ENCODE measurements around the gene LIN28B.

Gene LIN28B

DNA sequence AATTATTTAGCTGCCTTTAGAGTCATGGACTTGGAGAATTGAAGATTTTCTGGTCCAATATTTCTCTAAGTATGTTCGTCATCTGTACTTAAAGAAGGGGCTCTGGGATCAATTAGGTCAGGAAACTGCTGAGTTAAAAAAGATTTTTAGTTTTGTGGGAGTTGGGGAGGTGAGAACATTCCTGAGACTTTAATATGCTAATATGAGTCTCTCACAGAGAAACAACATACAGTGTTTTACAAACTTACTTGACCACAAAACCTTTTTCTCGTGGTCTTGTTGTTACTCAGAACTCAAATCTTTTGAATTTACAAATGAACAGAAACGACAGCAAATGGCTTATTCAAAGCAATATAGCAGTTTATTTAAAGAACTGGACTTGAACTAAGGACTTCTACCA is 67.9 kb downstream of the LIN28B start:
- H3K9me3 ChIP-seq (ENCODE audit: severe bottlenecking) = no peaks in the 10 kb centered on the region

DNA sequence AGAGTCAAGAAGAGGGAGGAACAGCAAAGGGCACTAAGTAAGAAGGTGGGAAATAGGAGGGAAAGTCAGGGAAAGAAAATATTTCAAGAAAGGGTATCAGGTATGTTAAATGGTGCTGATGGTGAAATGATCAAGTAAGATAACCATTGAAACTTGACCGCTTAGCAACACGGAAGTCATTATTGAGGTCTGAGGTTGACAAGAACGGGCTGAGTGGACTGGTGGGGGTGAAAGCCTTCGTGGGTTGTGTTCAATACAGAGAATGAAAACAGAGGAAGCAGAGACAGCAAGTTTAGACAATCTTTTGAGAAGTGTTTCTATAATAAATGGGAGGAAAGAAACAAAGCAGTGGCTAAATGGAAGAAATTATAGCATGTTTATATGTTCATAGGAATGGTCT is 72.0 kb downstream of the LIN28B start:
- H3K4me1 ChIP-seq (ENCODE audit: insufficient read depth, poor library complexity, severe bottlenecking) = no peaks in the 10 kb centered on the region
- no peak for ATAC-seq (ENCODE audit: low read depth)

More for the DNA sequence above, 67.9 kb downstream of the LIN28B start:
- H3K4me3 ChIP-seq (ENCODE audit: severe bottlenecking) = no peak overlapping the region
- no peak overlapping the region for H3K27ac ChIP-seq (ENCODE audit: poor library complexity, severe bottlenecking)
- H3K36me3 ChIP-seq (ENCODE audit: low read depth) = no peaks in the 10 kb centered on the region
- TF ChIP-seq, protein P1, sequence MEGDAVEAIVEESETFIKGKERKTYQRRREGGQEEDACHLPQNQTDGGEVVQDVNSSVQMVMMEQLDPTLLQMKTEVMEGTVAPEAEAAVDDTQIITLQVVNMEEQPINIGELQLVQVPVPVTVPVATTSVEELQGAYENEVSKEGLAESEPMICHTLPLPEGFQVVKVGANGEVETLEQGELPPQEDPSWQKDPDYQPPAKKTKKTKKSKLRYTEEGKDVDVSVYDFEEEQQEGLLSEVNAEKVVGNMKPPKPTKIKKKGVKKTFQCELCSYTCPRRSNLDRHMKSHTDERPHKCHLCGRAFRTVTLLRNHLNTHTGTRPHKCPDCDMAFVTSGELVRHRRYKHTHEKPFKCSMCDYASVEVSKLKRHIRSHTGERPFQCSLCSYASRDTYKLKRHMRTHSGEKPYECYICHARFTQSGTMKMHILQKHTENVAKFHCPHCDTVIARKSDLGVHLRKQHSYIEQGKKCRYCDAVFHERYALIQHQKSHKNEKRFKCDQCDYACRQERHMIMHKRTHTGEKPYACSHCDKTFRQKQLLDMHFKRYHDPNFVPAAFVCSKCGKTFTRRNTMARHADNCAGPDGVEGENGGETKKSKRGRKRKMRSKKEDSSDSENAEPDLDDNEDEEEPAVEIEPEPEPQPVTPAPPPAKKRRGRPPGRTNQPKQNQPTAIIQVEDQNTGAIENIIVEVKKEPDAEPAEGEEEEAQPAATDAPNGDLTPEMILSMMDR (IDR thresholded peaks at IDR 0.05; ENCODE audit: poor library complexity, severe bottlenecking) = no peak
- DNase-seq (ENCODE audit: low spot score) (no peak), ATAC-seq (ENCODE audit: low read depth) (no peak)
- H3K27me3 ChIP-seq (ENCODE audit: insufficient read depth, poor library complexity, severe bottlenecking) = no peaks in the 10 kb centered on the region
- no peaks in the 10 kb centered on the region for H3K4me1 ChIP-seq (ENCODE audit: insufficient read depth, poor library complexity, severe bottlenecking)

DNA sequence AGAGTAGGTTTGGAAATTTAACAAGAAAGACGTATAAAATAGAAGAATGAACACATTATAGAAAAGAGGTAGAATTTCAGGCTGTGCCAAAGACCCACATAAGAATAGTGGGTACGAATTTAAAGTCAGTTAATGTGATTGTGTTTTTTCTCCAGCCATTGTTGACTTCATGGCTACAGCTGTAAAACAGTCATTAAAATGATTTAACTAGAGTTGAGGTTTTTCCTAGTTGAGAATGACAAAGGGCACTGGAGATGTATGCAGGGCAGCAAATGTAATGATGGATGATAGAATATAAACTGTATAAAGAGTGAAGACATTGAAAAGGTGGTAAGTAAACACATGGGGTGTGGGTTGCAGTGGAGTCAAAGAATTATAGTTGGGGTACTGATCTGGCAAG is 72.7 kb downstream of the LIN28B start:
- TF ChIP-seq, protein P1 (IDR thresholded peaks at IDR 0.05; ENCODE audit: poor library complexity, severe bottlenecking) = no peak
- DNase-seq (ENCODE audit: low spot score) (no peak), ATAC-seq (ENCODE audit: low read depth) (no peak)
- H3K27ac ChIP-seq (ENCODE audit: poor library complexity, severe bottlenecking) = no peak overlapping the region
- no peaks in the 10 kb centered on the region for H3K27me3 ChIP-seq (ENCODE audit: insufficient read depth, poor library complexity, severe bottlenecking)
- H3K9me3 ChIP-seq (ENCODE audit: severe bottlenecking) = no peaks in the 10 kb centered on the region
- H3K4me3 ChIP-seq (ENCODE audit: severe bottlenecking) = no peak overlapping the region
- no peaks in the 10 kb centered on the region for H3K36me3 ChIP-seq (ENCODE audit: low read depth)
- H3K4me1 ChIP-seq (ENCODE audit: insufficient read depth, poor library complexity, severe bottlenecking) = no peaks in the 10 kb centered on the region

More for the DNA sequence above, 72.0 kb downstream of the LIN28B start:
- no peaks in the 10 kb centered on the region for H3K36me3 ChIP-seq (ENCODE audit: low read depth)
- no peaks in the 10 kb centered on the region for H3K27me3 ChIP-seq (ENCODE audit: insufficient read depth, poor library complexity, severe bottlenecking)
- TF ChIP-seq, protein P1 (IDR thresholded peaks at IDR 0.05; ENCODE audit: poor library complexity, severe bottlenecking) = no peak
- no peak overlapping the region for H3K27ac ChIP-seq (ENCODE audit: poor library complexity, severe bottlenecking)
- H3K9me3 ChIP-seq (ENCODE audit: severe bottlenecking) = no peaks in the 10 kb centered on the region
- DNase-seq (ENCODE audit: low spot score) = no peak
- H3K4me3 ChIP-seq (ENCODE audit: severe bottlenecking) = no peak overlapping the region

GRCh38 chr6:105034470-105034869 is 77.6 kb downstream of the LIN28B start:
- DNase-seq (ENCODE audit: low spot score) (no peak), ATAC-seq (ENCODE audit: low read depth) (no peak)
- Histone ChIP-seq H3K36me3 (ENCODE audit: low read depth) (no peaks in the 10 kb centered on the region), H3K27ac (ENCODE audit: poor library complexity, severe bottlenecking) (no peak overlapping the region), H3K27me3 (ENCODE audit: insufficient read depth, poor library complexity, severe bottlenecking) (no peaks in the 10 kb centered on the region), H3K4me3 (ENCODE audit: severe bottlenecking) (no peak overlapping the region), H3K9me3 (ENCODE audit: severe bottlenecking) (no peaks in the 10 kb centered on the region), H3K4me1 (ENCODE audit: insufficient read depth, poor library complexity, severe bottlenecking) (no peaks in the 10 kb centered on the region)
- TF ChIP-seq, protein P1 (IDR thresholded peaks at IDR 0.05; ENCODE audit: poor library complexity, severe bottlenecking) = no peak

- H3K4me3 ChIP-seq (ENCODE audit: severe bottlenecking) = no peak overlapping the region
- no peaks in the 10 kb centered on the region for H3K27me3 ChIP-seq (ENCODE audit: insufficient read depth, poor library complexity, severe bottlenecking)
- no peaks in the 10 kb centered on the region for H3K4me1 ChIP-seq (ENCODE audit: insufficient read depth, poor library complexity, severe bottlenecking)
- TF ChIP-seq, protein P1 (IDR thresholded peaks at IDR 0.05; ENCODE audit: poor library complexity, severe bottlenecking) = no peak
- no peak overlapping the region for H3K27ac ChIP-seq (ENCODE audit: poor library complexity, severe bottlenecking)
- no peaks in the 10 kb centered on the region for H3K9me3 ChIP-seq (ENCODE audit: severe bottlenecking)
- DNase-seq (ENCODE audit: low spot score) (no peak), ATAC-seq (ENCODE audit: low read depth) (no peak)
- H3K36me3 ChIP-seq (ENCODE audit: low read depth) = no peaks in the 10 kb centered on the region
These were observed 78.4 kb downstream of the LIN28B start for GRCh38 chr6:105035299-105035698.

All from RWPE2 (cell line).